Sigmoid colon (tissue), 4 donors: ENCODE measurements around the gene PDLIM4.

Experiments
- CTCF ChIP-seq, 4 experiments: fragments of 450-650 bp in 3 of 4; fragments of 200-600 bp in 1 of 4; IDR thresholded peaks; one replicate each; pipeline ENCODE4 v1.5.1; 2016 to 2019; ENCODE audit warnings: antibody characterized with exemption in 4 of 4, mild to moderate bottlenecking in 3 of 4, moderate library complexity in 2 of 4
- POLR2AphosphoS5 ChIP-seq, 4 donors: sonication (generic); formaldehyde crosslinking; IDR thresholded peaks; one replicate each; pipeline ENCODE4 v1.6.1; 2017; ENCODE audit warnings: antibody characterized with exemption in 4 of 4

DNA sequence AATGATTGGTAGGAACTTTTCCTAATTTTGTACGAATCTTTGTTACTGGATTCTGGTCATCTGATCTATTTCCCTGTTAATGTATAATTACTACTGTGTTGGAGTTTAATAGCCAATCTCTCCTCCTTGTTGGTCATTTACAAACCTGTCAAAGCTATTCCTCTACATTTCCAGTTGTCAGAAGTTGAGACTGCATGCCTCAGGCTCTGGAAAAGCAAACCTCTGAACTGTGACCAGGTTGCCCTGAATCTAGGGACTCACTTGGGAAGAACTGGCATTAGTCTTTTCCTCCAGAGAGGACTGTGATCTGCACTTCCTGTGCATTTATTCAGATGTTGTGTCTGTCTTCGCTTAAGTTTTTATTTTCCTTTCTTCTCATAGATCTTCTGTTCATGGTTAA is 16.1 kb downstream of the PDLIM4 start:
- no peak for TF ChIP-seq POLR2AphosphoS5 (IDR thresholded peaks at IDR 0.05)
- TF ChIP-seq CTCF (IDR thresholded peaks at IDR 0.05): no peak
